H1 (cell line): ENCODE results near the gene DIP2C. TPM values are rescaled to one million over a fixed set of nuclear protein-coding genes. Genes with fewer than 3 reads are reported as not detected.

ENCODE experiments used
- CTCF ChIA-PET: fragments of 300-600 bp; sonication (Branson Sonifier 250); formaldehyde crosslinking; loops from one replicate; lab custom pipeline; 2021; ENCODE audit not compliant: partially characterized antibody; lab: Charles Lee
- POLR2A ChIA-PET: fragments of 300-600 bp; sonication (Branson Sonifier 250); formaldehyde crosslinking; loops from one replicate; lab custom pipeline; 2021; ENCODE audit warnings: inconsistent platforms; ENCODE audit not compliant: partially characterized antibody; lab: Charles Lee
- DNase-seq, 2 experiments: peaks; one replicate each; pipeline versions ENCODE4 v3.0.0 to v3.0.0-alpha.2; 2010 to 2022; ENCODE audit warnings: low spot score in 2 of 2, low read depth in 1 of 2, mixed read lengths in 1 of 2
- FAIRE-seq: peaks from 2 replicates; lab custom pipeline; 2011; peaks lifted over from hg19 to GRCh38; lab: Jason Lieb, UNC
- H2AFZ ChIP-seq: 2 replicates; pipeline ENCODE4 v1.8.1; 2012; ENCODE audit warnings: low read length, inconsistent platforms
- H2AK5ac ChIP-seq: 2 replicates; pipeline ENCODE4 v1.6.1; 2013; ENCODE audit warnings: low read depth, low read length
- H2BK120ac ChIP-seq: replicated peaks from 2 replicates; pipeline ENCODE3; 2013; ENCODE audit warnings: low read depth, low read length, inconsistent platforms
- H2BK12ac ChIP-seq: 2 replicates; pipeline ENCODE4 v1.6.1; 2013; ENCODE audit warnings: low read depth, low read length
- H2BK15ac ChIP-seq: 2 replicates; pipeline ENCODE4 v1.6.1; 2013; ENCODE audit warnings: low read length
- H2BK20ac ChIP-seq: 2 replicates; pipeline ENCODE4 v1.6.1; 2013; ENCODE audit warnings: low read length
- H2BK5ac ChIP-seq: 2 replicates; pipeline ENCODE4 v1.6.1; 2013; ENCODE audit warnings: low read depth, low read length
- H3K14ac ChIP-seq: 2 replicates; pipeline ENCODE4 v1.6.1; 2013; ENCODE audit warnings: inconsistent platforms; ENCODE audit not compliant: insufficient read length
- H3K18ac ChIP-seq: 2 replicates; pipeline ENCODE4 v1.6.1; 2013; ENCODE audit warnings: low read length; ENCODE audit errors: extremely low read depth
- H3K23ac ChIP-seq: 2 replicates; pipeline ENCODE4 v1.6.1; 2013; ENCODE audit warnings: inconsistent platforms; ENCODE audit not compliant: insufficient read length
- H3K23me2 ChIP-seq: 2 replicates; pipeline ENCODE4 v1.6.1; 2013; ENCODE audit warnings: low read depth, low read length
- H3K27ac ChIP-seq: 2 replicates; pipeline ENCODE4 v1.6.1; 2011; ENCODE audit warnings: low read depth, low read length, inconsistent platforms
- H3K27me3 ChIP-seq, 4 experiments: replicated peaks in 1 of 4; 1 replicate in 1 of 4; 2 replicates in 3 of 4; pipeline versions ENCODE4 v1.6.1 to v1.8.1; 2011 to 2013; ENCODE audit warnings: low read length in 3 of 4, mild to moderate bottlenecking in 3 of 4, inconsistent platforms in 2 of 4, mixed read lengths in 2 of 4, moderate library complexity in 1 of 4; ENCODE audit not compliant: control insufficient read depth in 3 of 4, insufficient read depth in 3 of 4; ENCODE audit errors: extremely low read depth in 1 of 4
- H3K36me3 ChIP-seq, 4 experiments: 2 replicates each; pipeline versions ENCODE4 v1.6.1 to v1.8.1; 2011 to 2013; ENCODE audit warnings: mild to moderate bottlenecking in 4 of 4, low read length in 3 of 4, moderate library complexity in 2 of 4, control low read depth in 1 of 4, inconsistent platforms in 1 of 4; ENCODE audit not compliant: insufficient read depth in 4 of 4, control insufficient read depth in 2 of 4
- H3K4ac ChIP-seq: replicated peaks from 2 replicates; pipeline ENCODE3; 2013; ENCODE audit warnings: low read length, low read depth, mixed read lengths, inconsistent platforms; ENCODE audit not compliant: insufficient read length
- H3K4me1 ChIP-seq, 4 experiments: replicated peaks in 1 of 4; 1 replicate in 1 of 4; 2 replicates in 3 of 4; pipeline versions ENCODE4 v1.6.1 to v1.8.1; 2011 to 2013; ENCODE audit warnings: low read length in 3 of 4, inconsistent platforms in 2 of 4, mixed read lengths in 1 of 4; ENCODE audit not compliant: insufficient read depth in 4 of 4, control insufficient read depth in 3 of 4
- H3K4me2 ChIP-seq, 2 experiments: 2 replicates each; pipeline versions ENCODE4 v1.6.1 to v1.8.1; 2011 to 2013; ENCODE audit warnings: low read depth in 2 of 2, low read length in 2 of 2, control low read depth in 1 of 2, inconsistent platforms in 1 of 2, mild to moderate bottlenecking in 1 of 2; ENCODE audit not compliant: insufficient read depth in 1 of 2
- H3K4me3 ChIP-seq, 4 experiments: fragments of 200-600, 300-600 bp in 1 of 4; sonication (generic), shearing (Covaris generic), sonication (Bioruptor Twin) in 1 of 4; 2 replicates each; pipeline versions ENCODE4 v1.5.1 to v1.8.1; 2011 to 2016; ENCODE audit warnings: low read length in 4 of 4, low read depth in 3 of 4, control low read depth in 2 of 4, inconsistent platforms in 2 of 4, mild to moderate bottlenecking in 2 of 4, mixed read lengths in 1 of 4, moderate library complexity in 1 of 4; ENCODE audit not compliant: insufficient read depth in 2 of 4; ENCODE audit errors: extremely low read depth in 1 of 4
- H3K56ac ChIP-seq: replicated peaks from 2 replicates; pipeline ENCODE3; 2013; ENCODE audit warnings: low read depth, mild to moderate bottlenecking, mixed read lengths, low read length, inconsistent platforms; ENCODE audit not compliant: insufficient read length
- H3K79me1 ChIP-seq: 2 replicates; pipeline ENCODE4 v1.6.1; 2013; ENCODE audit warnings: low read depth, low read length, control low read depth
- H3K79me2 ChIP-seq, 2 experiments: 2 replicates each; pipeline versions ENCODE4 v1.6.1 to v1.8.1; 2012 to 2013; ENCODE audit warnings: low read length in 2 of 2, mild to moderate bottlenecking in 2 of 2, inconsistent platforms in 1 of 2; ENCODE audit not compliant: insufficient read depth in 2 of 2, control insufficient read depth in 1 of 2
- H3K9ac ChIP-seq, 4 experiments: replicated peaks in 1 of 4; 1 replicate in 1 of 4; 2 replicates in 3 of 4; pipeline versions ENCODE4 v1.6.1 to v1.8.1; 2011 to 2013; ENCODE audit warnings: low read depth in 3 of 4, low read length in 3 of 4, control low read depth in 2 of 4, mild to moderate bottlenecking in 2 of 4, moderate library complexity in 2 of 4, inconsistent platforms in 1 of 4; ENCODE audit errors: extremely low read depth in 1 of 4
- H3K9me3 ChIP-seq, 2 experiments: 2 replicates each; pipeline versions ENCODE4 v1.6.1 to v1.8.1; 2012 to 2013; ENCODE audit warnings: mild to moderate bottlenecking in 2 of 2, moderate library complexity in 2 of 2, control low read depth in 1 of 2, inconsistent platforms in 1 of 2, low read depth in 1 of 2, low read length in 1 of 2, mixed read lengths in 1 of 2; ENCODE audit not compliant: insufficient read depth in 2 of 2
- H4K20me1 ChIP-seq, 2 experiments: replicated peaks in 1 of 2; 2 replicates each; pipeline versions ENCODE3 to v1.8.1; 2011 to 2013; ENCODE audit warnings: inconsistent platforms in 2 of 2, low read length in 2 of 2, mild to moderate bottlenecking in 1 of 2; ENCODE audit not compliant: insufficient read depth in 2 of 2, control insufficient read depth in 1 of 2
- H4K5ac ChIP-seq: 2 replicates; pipeline ENCODE4 v1.6.1; 2013; ENCODE audit warnings: low read length, low read depth, mixed read lengths, inconsistent platforms; ENCODE audit not compliant: insufficient read length
- H4K8ac ChIP-seq: 2 replicates; pipeline ENCODE4 v1.8.0; 2013; ENCODE audit warnings: mild to moderate bottlenecking, moderate library complexity, low read length, inconsistent platforms; ENCODE audit not compliant: insufficient read depth; ENCODE audit errors: extremely low read depth
- H4K91ac ChIP-seq: replicated peaks from 2 replicates; pipeline ENCODE3; 2013; ENCODE audit warnings: low read length, mixed read lengths, inconsistent platforms; ENCODE audit not compliant: insufficient read length
- CHD1 ChIP-seq: IDR thresholded peaks from 2 replicates; pipeline ENCODE4 v1.6.1; 2012; ENCODE audit warnings: low read depth, low read length, improper control_type of control experiment
- GTF2F1 ChIP-seq: IDR thresholded peaks from 2 replicates; pipeline ENCODE4 v1.6.1; 2012; ENCODE audit warnings: low read depth, low read length, improper control_type of control experiment, borderline replicate concordance
- KDM4A ChIP-seq: IDR thresholded peaks from one replicate; pipeline ENCODE4 v1.7.1; 2012; ENCODE audit warnings: low read depth, mild to moderate bottlenecking, moderate library complexity, low read length, inconsistent platforms; ENCODE audit not compliant: severe bottlenecking
- POLR2A ChIP-seq, 2 experiments: IDR thresholded peaks; 1 replicate in 1 of 2; 2 replicates in 1 of 2; pipeline ENCODE4 v1.6.1; 2011; ENCODE audit warnings: low read depth in 2 of 2, low read length in 2 of 2, mild to moderate bottlenecking in 2 of 2; ENCODE audit errors: control extremely low read depth in 1 of 2
- SP1 ChIP-seq: IDR thresholded peaks from 2 replicates; pipeline ENCODE4 v1.6.1; 2011; ENCODE audit warnings: low read depth, low read length
- SP4 ChIP-seq: IDR thresholded peaks from 2 replicates; pipeline ENCODE4 v1.6.1; 2012; ENCODE audit warnings: low read length, inconsistent platforms
- WGBS, 2 experiments: shearing (Covaris generic) in 1 of 2; methylation state at CpG; one replicate each; pipeline versions ENCODE4 v1.1.6 to v1.1.7; 2013 to 2015; ENCODE audit warnings: low lambda C conversion rate in 2 of 2, mixed read lengths in 2 of 2, inconsistent platforms in 1 of 2, low coverage in 1 of 2, missing lambda C conversion rate in 1 of 2; ENCODE audit not compliant: insufficient replicate concordance in 2 of 2, insufficient coverage in 1 of 2, insufficient read length in 1 of 2; ENCODE audit errors: extremely low coverage in 1 of 2, missing lambda C conversion rate in 1 of 2; 5-methylcytosine and 5-hydroxymethylcytosine counted together
- polyA plus RNA-seq, 7 experiments: library from polyadenylated mRNA; depleted of rRNA in 3 of 7; stranded (reverse) in 5 of 7; unstranded in 2 of 7; fragments of >200 nt in 5 of 7; fragments of 200-250 nt in 2 of 7; gene quantifications; 1 replicate in 5 of 7; 2 replicates in 1 of 7; 4 replicates in 1 of 7; pipeline versions ENCODE4 v1.2.1 to v1.2.3, GENCODE V29; 2011 to 2013; ENCODE audit warnings: missing spikeins in 2 of 7, mixed read lengths in 2 of 7
- total RNA-seq: library from RNA; stranded (reverse); fragmentation: NEBNext Ultra II Directional; extraction: Animal tissue kit (Norgen Biotek cat#: 25700); gene quantifications from 2 replicates; pipeline ENCODE4 v1.2.1, GENCODE V29; 2021
- TF ChIP-seq, protein P1 (sequence below): IDR thresholded peaks from 2 replicates; pipeline ENCODE4 v1.6.1; 2012; ENCODE audit warnings: inconsistent platforms

Gene DIP2C
- total and polyA plus RNA-seq, 2 of the 8 experiments (the other 6 are each of a cell fraction or from before 2014, with no cell fraction given), result 3.8 to 9.3 TPM

GRCh38 chr10:317271-317769 is 372.1 kb downstream of the DIP2C start:
- Histone ChIP-seq H3K23me2 (no peaks in the 10 kb centered on the region), H2BK120ac (no peak overlapping the region), H3K4me3 (no peak overlapping the region), H3K27me3 (no peaks in the 10 kb centered on the region), H4K5ac (no peak overlapping the region), H3K36me3 (0 out of 8 replicates have a peak, but pooled peaks cover 0 to 3% (median 0%) of the 10 kb centered on the region in 4 experiments), H2BK5ac (no peak overlapping the region), H3K9ac (no peak overlapping the region), H2AK5ac (no peak overlapping the region), H2BK12ac (no peak overlapping the region), H4K91ac (no peak overlapping the region), H2BK15ac (no peak overlapping the region), H3K79me2 (no peaks in the 10 kb centered on the region), H3K18ac (no peak overlapping the region), H3K79me1 (no peaks in the 10 kb centered on the region), H4K20me1 (peaks cover 0 to 2% of the 10 kb centered on the region in 2 experiments), H3K23ac (no peak overlapping the region), H2BK20ac (no peak overlapping the region), H3K14ac (no peak overlapping the region), H2AFZ (no peak overlapping the region), H3K4ac (no peak overlapping the region), H3K27ac (no peak overlapping the region), H4K8ac (no peak overlapping the region), H3K9me3 (no peaks in the 10 kb centered on the region), H3K4me2 (no peak overlapping the region), H3K56ac (no peak overlapping the region), H3K4me1 (no peaks in the 10 kb centered on the region)
- no peak for TF ChIP-seq SP4
- TF ChIP-seq GTF2F1, result no peak
- no peak for TF ChIP-seq POLR2A (IDR thresholded peaks at IDR 0.05; ENCODE audit: control extremely low read depth in 1 of 2, low read depth in 2 of 2, low read length in 2 of 2)
- TF ChIP-seq KDM4A, result no peak
- TF ChIP-seq CHD1, result no peak
- TF ChIP-seq SP1, result no peak
- TF ChIP-seq, protein P1, sequence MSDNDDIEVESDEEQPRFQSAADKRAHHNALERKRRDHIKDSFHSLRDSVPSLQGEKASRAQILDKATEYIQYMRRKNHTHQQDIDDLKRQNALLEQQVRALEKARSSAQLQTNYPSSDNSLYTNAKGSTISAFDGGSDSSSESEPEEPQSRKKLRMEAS, result no peak
- POLR2A ChIA-PET, result no interaction called here
- FAIRE-seq (no peak), DNase-seq (no peak)
- 88% methylated on average over 11 of the region's 11 CpGs; no CpG with 5 or more reads in 1 of the 2 experiments for WGBS, 2 experiments
- CTCF ChIA-PET, result interaction anchor here (1.0 to 1.8 kb wide), 3 partner anchors 11 to 60 kb away, joined by 3 read pairs; no protein-coding TSS in a partner anchor
